GM13976 (cell line): ENCODE results near the gene SGK1.

Source experiments
- DNase-seq: peaks from one replicate; pipeline ENCODE4 v3.0.0; 2012; ENCODE audit warnings: low spot score
- in situ Hi-C: fragments of 300-500 bp; cut with MboI; formaldehyde crosslinking; loops from one replicate; pipeline ENCODE4 v1.12.0; 2022; ENCODE audit warnings: low sequenced_read_pairs, mixed read lengths, inconsistent platforms; ENCODE audit not compliant: unreplicated experiment
- TF ChIP-seq, protein P1 (sequence below): IDR thresholded peaks from 2 replicates; pipeline ENCODE4 v1.5.1; 2012; ENCODE audit warnings: borderline replicate concordance, mild to moderate bottlenecking; ENCODE audit not compliant: insufficient read depth; ENCODE audit errors: extremely low read depth, missing control alignments, control extremely low read depth

Gene SGK1

DNA sequence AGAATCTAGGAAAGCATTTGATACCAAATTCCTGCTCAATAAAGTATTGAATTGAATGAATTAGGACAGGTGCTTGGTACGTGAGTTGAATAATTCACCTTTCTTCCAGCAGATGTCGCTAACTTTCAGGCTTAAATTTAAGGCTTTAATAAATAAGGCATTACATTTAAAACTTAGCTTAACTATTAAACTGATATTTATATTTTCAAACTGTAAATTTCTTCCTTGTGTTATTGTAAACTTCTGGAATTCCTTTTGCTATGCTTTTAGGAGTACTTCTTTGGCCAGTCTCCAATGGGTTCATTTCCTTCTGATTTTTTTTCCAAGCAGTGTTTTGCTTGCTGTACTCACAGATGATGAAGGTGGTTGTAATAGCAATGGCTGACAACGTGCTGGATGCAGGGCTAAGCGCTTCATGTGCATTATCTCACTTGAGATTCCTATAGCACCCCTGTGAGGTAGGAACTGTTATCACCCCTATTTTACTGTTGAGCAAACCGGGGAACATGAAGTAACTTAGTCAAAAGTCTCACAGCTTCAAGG, 194.2 kb downstream of the SGK1 start:
- TF ChIP-seq, protein P1, sequence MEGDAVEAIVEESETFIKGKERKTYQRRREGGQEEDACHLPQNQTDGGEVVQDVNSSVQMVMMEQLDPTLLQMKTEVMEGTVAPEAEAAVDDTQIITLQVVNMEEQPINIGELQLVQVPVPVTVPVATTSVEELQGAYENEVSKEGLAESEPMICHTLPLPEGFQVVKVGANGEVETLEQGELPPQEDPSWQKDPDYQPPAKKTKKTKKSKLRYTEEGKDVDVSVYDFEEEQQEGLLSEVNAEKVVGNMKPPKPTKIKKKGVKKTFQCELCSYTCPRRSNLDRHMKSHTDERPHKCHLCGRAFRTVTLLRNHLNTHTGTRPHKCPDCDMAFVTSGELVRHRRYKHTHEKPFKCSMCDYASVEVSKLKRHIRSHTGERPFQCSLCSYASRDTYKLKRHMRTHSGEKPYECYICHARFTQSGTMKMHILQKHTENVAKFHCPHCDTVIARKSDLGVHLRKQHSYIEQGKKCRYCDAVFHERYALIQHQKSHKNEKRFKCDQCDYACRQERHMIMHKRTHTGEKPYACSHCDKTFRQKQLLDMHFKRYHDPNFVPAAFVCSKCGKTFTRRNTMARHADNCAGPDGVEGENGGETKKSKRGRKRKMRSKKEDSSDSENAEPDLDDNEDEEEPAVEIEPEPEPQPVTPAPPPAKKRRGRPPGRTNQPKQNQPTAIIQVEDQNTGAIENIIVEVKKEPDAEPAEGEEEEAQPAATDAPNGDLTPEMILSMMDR, result peak; percentile 70
- in situ Hi-C loops, result no loop called here
- DNase-seq, result peak; percentile 49

DNA sequence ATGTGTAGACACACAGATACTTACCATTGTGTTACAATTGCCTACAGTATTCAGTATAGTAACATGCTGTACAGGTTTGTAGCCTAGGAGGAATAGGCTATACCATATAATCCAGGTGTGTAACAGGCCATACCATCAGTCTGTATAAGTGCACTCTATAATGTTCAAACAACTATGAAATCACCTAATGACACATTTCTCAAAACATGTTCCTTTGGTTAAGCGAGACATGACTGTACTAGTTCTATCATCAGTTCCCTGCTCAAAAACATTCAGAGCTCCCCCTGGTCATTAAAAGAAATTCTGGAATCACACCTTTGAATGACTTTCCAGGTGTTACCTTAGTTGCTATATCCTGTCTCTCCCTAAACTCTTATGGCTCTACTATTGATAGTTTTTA, 195.1 kb downstream of the SGK1 start:
- in situ Hi-C loops, result no loop called here
- TF ChIP-seq, protein P1, result no peak

DNA sequence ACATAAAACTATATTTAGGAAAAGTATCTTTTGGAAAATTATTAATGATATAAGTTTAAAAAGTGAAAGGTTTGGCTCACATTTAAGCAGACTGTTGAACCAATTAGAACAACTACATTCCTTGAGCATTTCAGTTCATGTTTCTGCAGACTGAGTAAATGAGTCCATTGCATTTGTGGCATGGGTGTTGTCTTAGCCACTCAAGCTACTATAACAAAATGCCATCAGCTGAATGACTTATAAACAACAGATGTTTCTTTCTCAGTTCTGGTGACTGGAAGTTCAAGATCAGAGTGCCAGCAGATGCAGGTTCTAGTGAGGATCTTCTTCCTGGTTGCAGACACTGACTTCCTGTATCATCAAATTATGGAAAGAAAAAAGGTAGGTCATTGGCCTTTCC, 198.4 kb downstream of the SGK1 start:
- TF ChIP-seq, protein P1, result no peak
- DNase-seq, result no peak
- in situ Hi-C loops, result no loop called here

More for the DNA sequence above, 195.1 kb downstream of the SGK1 start:
- no peak for DNase-seq
